Activated T-cell treated with anti-CD3 and anti-CD28 coated beads, Interleukin-2, amount 50 U/mL, for 72 hours (primary cell): ENCODE results near the gene PGGHG. TPM values are rescaled to one million over a fixed set of nuclear protein-coding genes. Genes with fewer than 3 reads are reported as not detected.

ENCODE experiments used
- ATAC-seq, 2 donors: fragments of 150-1000 bp; cut with Tn5 transposase; replicated peaks in 1 of 2; 2 replicates each; pipeline ENCODE4 v1.10.0; 2021; ENCODE audit warnings: moderate library complexity in 2 of 2, mild to moderate bottlenecking in 1 of 2
- DNase-seq, 2 donors: peaks; one replicate each; pipeline ENCODE4 v3.0.0; 2021 to 2022; ENCODE audit warnings: mixed read lengths in 1 of 2
- H3K27ac Mint-ChIP-seq: one replicate; pipeline ENCODE4 v1.8.0; 2022; ENCODE audit warnings: mild to moderate bottlenecking, moderate library complexity, mixed read lengths
- H3K27me3 Mint-ChIP-seq: one replicate; pipeline ENCODE4 v1.8.0; 2022; ENCODE audit warnings: low read depth, mixed read lengths
- H3K36me3 Mint-ChIP-seq, 2 donors: one replicate each; pipeline ENCODE4 v1.8.0; 2022; ENCODE audit warnings: mixed read lengths in 2 of 2, mild to moderate bottlenecking in 1 of 2; ENCODE audit not compliant: insufficient read depth in 2 of 2
- H3K4me1 Mint-ChIP-seq: one replicate; pipeline ENCODE4 v1.8.0; 2022; ENCODE audit warnings: low read depth, mixed read lengths
- H3K4me3 Mint-ChIP-seq, 2 donors: one replicate each; pipeline ENCODE4 v1.8.0; 2022; ENCODE audit warnings: mild to moderate bottlenecking in 2 of 2, mixed read lengths in 2 of 2, moderate library complexity in 2 of 2
- H3K9me3 Mint-ChIP-seq, 2 donors: one replicate each; pipeline ENCODE4 v1.8.0; 2022; ENCODE audit warnings: mixed read lengths in 2 of 2
- total RNA-seq, 2 donors: library from RNA; stranded (reverse); gene quantifications; one replicate each; pipeline ENCODE4 v1.2.3, GENCODE V29; 2022

PGGHG gene
- 100 to 1,000 TPM; 161 to 273 TPM for total RNA-seq

- no peaks in the 10 kb centered on the region for H3K27me3 Mint-ChIP-seq
- peak; percentile 51 to 70 for ATAC-seq
Observed at GRCh38 chr11:288478-289397, at the start of gene PGGHG. Gene PGGHG (plus strand): TSS chr11:289126. CDS start chr11:289817, 691 bp downstream.

GRCh38 chr11:240315-240714 lies 48.6 kb upstream of the PGGHG start:
- Mint-ChIP-seq H3K36me3 (peaks cover 19 to 44% of the 10 kb centered on the region in 2 donors), H3K9me3 (no peaks in the 10 kb centered on the region), H3K27me3 (no peaks in the 10 kb centered on the region), H3K4me3 (peak overlapping the region; percentile 42 to 76), H3K27ac (peak overlapping the region; percentile 89), H3K4me1 (peaks cover 63% of the 10 kb centered on the region)
- DNase-seq (no peak), ATAC-seq (no peak)

More at GRCh38 chr11:288478-289397, at the start of gene PGGHG:
- peaks cover 7 to 16% of the 10 kb centered on the region in 2 donors for H3K36me3 Mint-ChIP-seq
- H3K9me3 Mint-ChIP-seq: no peaks in the 10 kb centered on the region
- peak within 1 kb of the TSS; percentile 86 for H3K27ac Mint-ChIP-seq
- H3K4me1 Mint-ChIP-seq: peaks cover 46% of the 10 kb centered on the region
- peak within 1 kb of the TSS; percentile 94 to 99 for H3K4me3 Mint-ChIP-seq
- DNase-seq: peak; percentile 73 to 81

DNA sequence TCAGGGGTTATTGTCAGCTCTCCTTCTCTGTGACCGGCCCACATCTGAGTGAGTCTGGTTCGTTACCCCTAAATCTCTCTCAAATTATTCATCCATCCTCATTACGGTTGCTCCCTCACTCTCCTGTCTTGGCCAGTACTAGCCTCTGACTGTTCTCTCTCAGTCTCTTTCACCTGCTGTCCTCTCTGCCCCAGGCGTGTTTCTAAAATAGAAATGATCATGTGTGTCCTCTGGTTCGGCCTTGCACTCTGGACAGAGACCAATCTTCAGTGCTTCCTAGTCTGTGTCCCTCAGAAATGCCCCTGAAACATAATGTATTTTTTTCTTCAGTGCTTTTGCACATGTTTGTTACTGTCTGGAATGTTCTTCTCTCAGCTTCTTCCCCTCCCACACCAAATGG lies 47.3 kb upstream of the PGGHG start:
- Mint-ChIP-seq H3K27ac (peak overlapping the region; percentile 88), H3K4me1 (peaks cover 60% of the 10 kb centered on the region), H3K4me3 (peak overlapping the region in 1 of 2 donors; percentile 12), H3K36me3 (peaks cover 23 to 46% of the 10 kb centered on the region in 2 donors), H3K27me3 (no peaks in the 10 kb centered on the region), H3K9me3 (no peaks in the 10 kb centered on the region)
- DNase-seq (no peak), ATAC-seq (no peak)

DNA sequence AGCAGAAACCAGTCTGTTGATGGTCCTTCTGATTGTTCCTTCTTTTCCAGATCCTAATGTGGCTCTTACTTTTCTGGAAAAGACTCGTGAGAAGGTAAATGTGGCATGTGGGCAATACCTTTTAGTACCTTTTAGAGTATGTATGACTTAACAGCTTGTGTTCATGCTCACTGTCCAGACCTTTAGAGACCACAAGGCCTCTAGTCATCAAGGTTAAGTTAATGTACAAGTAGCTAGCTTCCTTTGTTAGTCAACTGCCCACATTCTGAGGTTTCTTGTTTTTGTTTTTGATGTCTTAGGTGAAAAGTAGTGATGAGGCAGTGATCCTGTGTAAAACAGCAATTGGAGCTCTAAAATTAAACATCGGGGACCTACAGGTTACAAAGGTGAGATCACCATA lies 44.5 kb upstream of the PGGHG start:
- Mint-ChIP-seq H3K36me3 (peaks cover 33 to 54% of the 10 kb centered on the region in 2 donors), H3K4me1 (peaks cover 51% of the 10 kb centered on the region)

DNA sequence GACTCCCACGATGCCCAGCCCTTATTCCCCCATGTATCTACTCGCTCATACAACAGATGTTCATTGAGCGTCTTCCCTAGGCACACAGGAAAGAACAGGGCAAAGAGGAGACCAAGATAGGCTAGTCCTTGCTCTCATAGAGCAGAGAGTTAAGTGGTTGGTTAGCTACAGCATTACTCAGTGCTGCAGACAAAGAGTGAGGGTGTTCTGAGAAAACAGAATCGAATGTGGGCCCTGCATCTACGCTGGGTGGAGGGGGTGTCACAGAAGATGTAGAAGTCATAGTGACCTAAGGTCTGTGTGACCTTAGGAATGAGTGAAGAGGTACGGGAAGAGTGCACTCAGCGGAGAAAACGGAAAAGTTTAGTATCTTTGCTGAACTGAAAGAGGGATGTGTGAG lies 39.9 kb upstream of the PGGHG start:
- H3K9me3 Mint-ChIP-seq: no peaks in the 10 kb centered on the region
- peaks cover 30% of the 10 kb centered on the region for H3K4me1 Mint-ChIP-seq
- no peak overlapping the region for H3K27ac Mint-ChIP-seq
- no peak for DNase-seq
- H3K27me3 Mint-ChIP-seq: no peaks in the 10 kb centered on the region
- ATAC-seq: peak in 1 of 2 donors; percentile 55
- no peak overlapping the region for H3K4me3 Mint-ChIP-seq
- peaks cover 20 to 40% of the 10 kb centered on the region in 2 donors for H3K36me3 Mint-ChIP-seq

More for the DNA sequence above, 44.5 kb upstream of the PGGHG start:
- no peak overlapping the region for H3K27ac Mint-ChIP-seq
- H3K9me3 Mint-ChIP-seq: no peaks in the 10 kb centered on the region
- no peaks in the 10 kb centered on the region for H3K27me3 Mint-ChIP-seq
- H3K4me3 Mint-ChIP-seq: no peak overlapping the region
- no peak for DNase-seq
- ATAC-seq: peak; percentile 38 to 66

- DNase-seq: no peak
- H3K27me3 Mint-ChIP-seq: no peaks in the 10 kb centered on the region
- H3K9me3 Mint-ChIP-seq: no peaks in the 10 kb centered on the region
- H3K27ac Mint-ChIP-seq: no peak overlapping the region
- H3K36me3 Mint-ChIP-seq: peaks cover 18 to 31% of the 10 kb centered on the region in 2 donors
- peaks cover 26% of the 10 kb centered on the region for H3K4me1 Mint-ChIP-seq
- H3K4me3 Mint-ChIP-seq: no peak overlapping the region
- ATAC-seq: no peak
Observed at GRCh38 chr11:250274-250673, 38.7 kb upstream of the PGGHG start.

DNA sequence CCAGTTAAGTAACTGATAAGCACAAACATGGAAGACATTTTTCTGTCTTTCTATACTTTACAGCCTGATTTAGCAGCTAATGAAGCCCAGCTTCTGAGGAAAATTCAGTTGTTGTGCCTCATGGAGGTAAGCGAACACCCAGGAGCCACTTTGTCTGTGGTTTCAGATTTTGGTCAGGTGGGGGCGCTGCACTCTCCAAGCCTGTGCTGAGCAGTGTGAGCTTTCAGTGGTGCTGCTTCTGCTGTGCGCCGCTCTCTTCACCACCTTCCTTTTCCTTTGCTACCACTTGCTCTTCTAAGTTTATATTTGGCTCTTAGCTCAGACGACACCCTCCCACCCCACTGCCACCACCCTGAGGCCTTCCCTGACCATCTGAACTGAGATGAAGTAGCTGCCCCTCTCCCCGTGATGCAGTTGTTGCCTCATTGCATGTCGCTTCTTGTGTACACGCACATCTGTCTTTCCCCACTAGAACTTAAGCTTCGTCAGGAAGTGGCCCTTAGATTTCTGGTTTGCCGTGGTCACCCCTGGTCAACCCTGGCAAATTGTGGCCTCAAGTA lies 38.1 kb upstream of the PGGHG start:
- peaks cover 25% of the 10 kb centered on the region for H3K4me1 Mint-ChIP-seq
- peak overlapping the region; percentile 30 for H3K27ac Mint-ChIP-seq
- DNase-seq (peak; percentile 76 to 84), ATAC-seq (peak; percentile 89 to 90)
- H3K36me3 Mint-ChIP-seq: peaks cover 15 to 28% of the 10 kb centered on the region in 2 donors
- H3K4me3 Mint-ChIP-seq: no peak overlapping the region
- H3K27me3 Mint-ChIP-seq: no peaks in the 10 kb centered on the region
- H3K9me3 Mint-ChIP-seq: no peaks in the 10 kb centered on the region

GRCh38 chr11:251550-251949 lies 37.4 kb upstream of the PGGHG start:
- no peak overlapping the region for H3K4me3 Mint-ChIP-seq
- H3K9me3 Mint-ChIP-seq: no peaks in the 10 kb centered on the region
- peaks cover 13 to 28% of the 10 kb centered on the region in 2 donors for H3K36me3 Mint-ChIP-seq
- DNase-seq (no peak), ATAC-seq (no peak)
- H3K4me1 Mint-ChIP-seq: peaks cover 25% of the 10 kb centered on the region
- no peak overlapping the region for H3K27ac Mint-ChIP-seq
- no peaks in the 10 kb centered on the region for H3K27me3 Mint-ChIP-seq

- ATAC-seq (no peak), DNase-seq (no peak)
- no peak overlapping the region for H3K27ac Mint-ChIP-seq
- no peaks in the 10 kb centered on the region for H3K9me3 Mint-ChIP-seq
- peaks cover 25% of the 10 kb centered on the region for H3K4me1 Mint-ChIP-seq
- no peaks in the 10 kb centered on the region for H3K27me3 Mint-ChIP-seq
- H3K4me3 Mint-ChIP-seq: no peak overlapping the region
- H3K36me3 Mint-ChIP-seq: peaks cover 8 to 20% of the 10 kb centered on the region in 2 donors
Observed at GRCh38 chr11:252666-253065, 36.3 kb upstream of the PGGHG start.

DNA sequence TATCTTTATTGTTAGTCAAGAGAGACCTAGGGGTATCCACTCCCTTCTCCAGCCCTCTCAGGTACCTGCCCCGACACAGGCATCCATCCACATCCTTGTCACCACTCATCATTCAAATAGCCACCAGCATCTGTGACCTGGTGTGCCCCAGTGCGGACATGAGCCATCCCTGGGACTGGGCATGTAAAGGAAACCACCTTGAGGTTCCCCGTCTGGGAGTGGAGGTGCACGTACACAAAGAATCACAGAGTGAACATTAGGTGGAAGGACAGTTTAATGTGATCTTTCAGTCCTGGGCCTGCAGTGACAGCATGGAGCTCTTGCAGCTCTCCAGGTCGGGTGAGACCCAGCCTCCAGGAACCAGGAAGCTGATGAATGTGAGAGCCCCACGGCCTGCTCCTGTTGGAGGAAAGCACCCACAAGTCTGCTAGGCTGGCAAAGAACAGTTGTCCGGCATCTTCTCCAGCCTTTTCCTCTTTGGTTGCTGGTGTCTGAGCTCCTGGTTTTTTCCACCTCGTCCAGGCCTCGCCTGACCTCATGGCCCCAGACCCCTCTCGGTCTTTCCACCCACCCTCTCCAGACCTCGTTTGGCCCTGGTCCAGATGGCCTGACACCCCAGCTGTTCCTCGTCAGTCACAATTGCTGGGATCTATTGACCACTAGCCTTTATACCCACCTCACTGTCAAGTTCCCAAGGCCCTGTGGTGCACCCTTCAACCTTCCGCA lies 35.6 kb upstream of the PGGHG start:
- Mint-ChIP-seq H3K36me3 (peaks cover 8 to 20% of the 10 kb centered on the region in 2 donors), H3K4me3 (no peak overlapping the region), H3K4me1 (peaks cover 24% of the 10 kb centered on the region), H3K9me3 (no peaks in the 10 kb centered on the region), H3K27ac (no peak overlapping the region), H3K27me3 (no peaks in the 10 kb centered on the region)
- no peak for ATAC-seq
- DNase-seq: no peak

GRCh38 chr11:253886-254270 lies 35.0 kb upstream of the PGGHG start:
- Mint-ChIP-seq H3K27ac (no peak overlapping the region), H3K36me3 (peaks cover 8 to 20% of the 10 kb centered on the region in 2 donors), H3K9me3 (no peaks in the 10 kb centered on the region), H3K4me1 (peaks cover 19% of the 10 kb centered on the region), H3K4me3 (no peak overlapping the region), H3K27me3 (no peaks in the 10 kb centered on the region)
- ATAC-seq (no peak), DNase-seq (no peak)

DNA sequence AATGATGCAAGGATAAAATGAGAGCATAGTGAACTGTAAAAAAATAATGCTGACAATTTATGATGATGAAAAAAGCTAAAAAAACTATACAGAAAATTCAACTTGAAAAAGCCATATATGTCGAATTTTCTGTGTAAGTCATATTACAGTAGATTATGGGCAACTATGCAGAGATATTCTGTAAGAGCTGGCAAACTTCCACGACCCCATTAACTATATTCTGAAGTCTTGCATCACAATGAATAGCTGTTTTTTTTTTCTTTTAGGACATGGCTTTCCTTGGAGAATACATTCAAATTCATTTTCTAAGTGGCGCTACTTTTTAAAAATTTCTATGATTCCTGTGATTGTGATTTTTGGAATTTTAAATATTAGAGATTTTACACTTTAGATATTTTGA lies 33.8 kb upstream of the PGGHG start:
- ATAC-seq (no peak), DNase-seq (no peak)
- H3K4me3 Mint-ChIP-seq: no peak overlapping the region
- no peak overlapping the region for H3K27ac Mint-ChIP-seq
- H3K4me1 Mint-ChIP-seq: peaks cover 9% of the 10 kb centered on the region
- no peaks in the 10 kb centered on the region for H3K27me3 Mint-ChIP-seq
- H3K36me3 Mint-ChIP-seq: peaks cover 4 to 16% of the 10 kb centered on the region in 2 donors
- H3K9me3 Mint-ChIP-seq: no peaks in the 10 kb centered on the region

- no peaks in the 10 kb centered on the region for H3K27me3 Mint-ChIP-seq
- H3K27ac Mint-ChIP-seq: no peak overlapping the region
- no peak for ATAC-seq
- peaks cover 4 to 16% of the 10 kb centered on the region in 2 donors for H3K36me3 Mint-ChIP-seq
- H3K4me3 Mint-ChIP-seq: no peak overlapping the region
- no peak for DNase-seq
- H3K4me1 Mint-ChIP-seq: peaks cover 3% of the 10 kb centered on the region
- no peaks in the 10 kb centered on the region for H3K9me3 Mint-ChIP-seq
Observed at GRCh38 chr11:255816-256215, 33.1 kb upstream of the PGGHG start.
